Fibroblast of lung (primary cell): ENCODE measurements around the gene RUNX1. TPM values are rescaled to one million over a fixed set of nuclear protein-coding genes. Genes with fewer than 3 reads are reported as not detected.

ENCODE experiments used
- DNase-seq, 2 donors: peaks; one replicate each; pipeline versions ENCODE4 v3.0.0 to v3.0.0-alpha.2; 2010; ENCODE audit warnings: low read depth in 2 of 2
- H2AFZ ChIP-seq: 2 replicates; pipeline ENCODE4 v1.5.1; 2012; ENCODE audit warnings: low read length, control low read depth, inconsistent platforms
- H3K27ac ChIP-seq: 2 replicates; pipeline ENCODE4 v1.5.1; 2011; ENCODE audit warnings: low read length, control low read depth; ENCODE audit not compliant: insufficient read depth
- H3K27me3 ChIP-seq: 2 replicates; pipeline ENCODE4 v1.5.1; 2011; ENCODE audit warnings: mild to moderate bottlenecking, low read length; ENCODE audit not compliant: control insufficient read depth, insufficient read depth
- H3K36me3 ChIP-seq: 2 replicates; pipeline ENCODE4 v1.5.1; 2011; ENCODE audit warnings: low read length; ENCODE audit not compliant: control insufficient read depth, insufficient read depth
- H3K4me1 ChIP-seq: 2 replicates; pipeline ENCODE4 v1.5.1; 2011; ENCODE audit warnings: low read length; ENCODE audit not compliant: control insufficient read depth, insufficient read depth; ENCODE audit errors: extremely low read depth
- H3K4me2 ChIP-seq: 2 replicates; pipeline ENCODE4 v1.5.1; 2011; ENCODE audit warnings: low read length, control low read depth; ENCODE audit not compliant: insufficient read depth; ENCODE audit errors: extremely low read depth
- H3K4me3 ChIP-seq, 4 experiments: fragments of 200-600 bp in 1 of 4; sonication (generic) in 1 of 4; replicated peaks in 1 of 4; 2 replicates each; pipeline ENCODE4 v1.5.1; 2011 to 2016; ENCODE audit warnings: low read length in 4 of 4, low read depth in 3 of 4, mild to moderate bottlenecking in 3 of 4, control low read depth in 2 of 4, inconsistent platforms in 1 of 4, mixed read lengths in 1 of 4; ENCODE audit not compliant: insufficient read depth in 1 of 4; ENCODE audit errors: control extremely low read depth in 1 of 4
- H3K79me2 ChIP-seq: 2 replicates; pipeline ENCODE4 v1.5.1; 2012; ENCODE audit warnings: mild to moderate bottlenecking, low read length, inconsistent platforms; ENCODE audit not compliant: control insufficient read depth, insufficient read depth
- H3K9ac ChIP-seq: 2 replicates; pipeline ENCODE4 v1.5.1; 2011; ENCODE audit warnings: mild to moderate bottlenecking, low read length, control low read depth; ENCODE audit not compliant: insufficient read depth
- H3K9me3 ChIP-seq: 2 replicates; pipeline ENCODE4 v1.5.1; 2012; ENCODE audit warnings: low read depth, low read length; ENCODE audit not compliant: control insufficient read depth, insufficient read depth
- H4K20me1 ChIP-seq: 2 replicates; pipeline ENCODE4 v1.5.1; 2011; ENCODE audit warnings: low read length; ENCODE audit not compliant: control insufficient read depth, insufficient read depth; ENCODE audit errors: extremely low read depth
- EZH2 ChIP-seq: IDR thresholded peaks from 2 replicates; pipeline ENCODE4 v1.5.1; 2012; ENCODE audit warnings: low read length, control low read depth, mild to moderate bottlenecking; ENCODE audit errors: missing control alignments
- polyA plus RNA-seq, 2 donors: library from polyadenylated mRNA; depleted of rRNA in 1 of 2; stranded (reverse) in 1 of 2; unstranded in 1 of 2; fragments of >200 nt; gene quantifications; 2 replicates each; pipeline ENCODE4 v1.2.1, GENCODE V29; 2011 to 2012; ENCODE audit warnings: missing spikeins in 1 of 2
- total RNA-seq: library from RNA; depleted of rRNA; stranded (reverse); fragments of >200 nt; gene quantifications from 2 replicates; pipeline ENCODE4 v1.2.1, GENCODE V29; 2014
- TF ChIP-seq, protein P1 (sequence below), 2 donors: IDR thresholded peaks in 1 of 2; conservative IDR thresholded peaks in 1 of 2; 1 replicate in 1 of 2; 2 replicates in 1 of 2; pipeline ENCODE4 v1.5.1; 2011 to 2012; ENCODE audit warnings: low read length in 2 of 2, control low read depth in 1 of 2, inconsistent platforms in 1 of 2, low read depth in 1 of 2, mild to moderate bottlenecking in 1 of 2

RUNX1 gene
- total and polyA plus RNA-seq, 2 donors (not counting 1 experiment from before 2014, with no cell fraction given) = 23.1 to 41.6 TPM

GRCh38 chr21:34754690-34755647, 294.1 kb downstream of the RUNX1 start:
- H3K27ac ChIP-seq = no peak overlapping the region
- H3K4me1 ChIP-seq = no peaks in the 10 kb centered on the region
- no peaks in the 10 kb centered on the region for H3K36me3 ChIP-seq
- TF ChIP-seq EZH2 = no peak
- TF ChIP-seq, protein P1, sequence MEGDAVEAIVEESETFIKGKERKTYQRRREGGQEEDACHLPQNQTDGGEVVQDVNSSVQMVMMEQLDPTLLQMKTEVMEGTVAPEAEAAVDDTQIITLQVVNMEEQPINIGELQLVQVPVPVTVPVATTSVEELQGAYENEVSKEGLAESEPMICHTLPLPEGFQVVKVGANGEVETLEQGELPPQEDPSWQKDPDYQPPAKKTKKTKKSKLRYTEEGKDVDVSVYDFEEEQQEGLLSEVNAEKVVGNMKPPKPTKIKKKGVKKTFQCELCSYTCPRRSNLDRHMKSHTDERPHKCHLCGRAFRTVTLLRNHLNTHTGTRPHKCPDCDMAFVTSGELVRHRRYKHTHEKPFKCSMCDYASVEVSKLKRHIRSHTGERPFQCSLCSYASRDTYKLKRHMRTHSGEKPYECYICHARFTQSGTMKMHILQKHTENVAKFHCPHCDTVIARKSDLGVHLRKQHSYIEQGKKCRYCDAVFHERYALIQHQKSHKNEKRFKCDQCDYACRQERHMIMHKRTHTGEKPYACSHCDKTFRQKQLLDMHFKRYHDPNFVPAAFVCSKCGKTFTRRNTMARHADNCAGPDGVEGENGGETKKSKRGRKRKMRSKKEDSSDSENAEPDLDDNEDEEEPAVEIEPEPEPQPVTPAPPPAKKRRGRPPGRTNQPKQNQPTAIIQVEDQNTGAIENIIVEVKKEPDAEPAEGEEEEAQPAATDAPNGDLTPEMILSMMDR (conservative IDR thresholded peaks at IDR 0.05 in 1 of 2, IDR thresholded peaks at IDR 0.05 in 1 of 2; ENCODE audit: low read depth in 1 of 2, low read length in 2 of 2) = no peak
- H3K9me3 ChIP-seq = no peaks in the 10 kb centered on the region
- H3K4me2 ChIP-seq = no peak overlapping the region
- DNase-seq = no peak
- H2AFZ ChIP-seq = no peak overlapping the region
- no peaks in the 10 kb centered on the region for H3K79me2 ChIP-seq
- H4K20me1 ChIP-seq = no peaks in the 10 kb centered on the region
- no peaks in the 10 kb centered on the region for H3K27me3 ChIP-seq
- no peak overlapping the region for H3K9ac ChIP-seq
- no peak overlapping the region for H3K4me3 ChIP-seq

DNA sequence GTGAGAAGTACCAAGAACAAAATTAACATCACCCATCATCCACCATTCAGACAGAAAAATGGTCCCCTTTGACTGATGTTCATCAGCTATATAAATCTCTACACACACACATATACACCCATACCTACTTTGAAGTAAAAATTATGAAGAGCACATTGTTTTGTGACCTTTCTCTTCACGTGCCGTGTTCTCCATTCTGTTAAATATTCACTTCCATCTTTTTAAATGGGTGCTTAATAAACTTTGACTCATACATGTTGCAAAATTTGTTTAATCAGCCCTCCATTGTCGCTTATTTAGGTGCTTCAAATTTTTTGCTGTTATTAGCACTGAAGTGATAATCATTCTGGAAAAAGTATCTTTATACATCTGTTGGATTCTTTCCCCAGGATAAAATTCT, 300.2 kb downstream of the RUNX1 start:
- TF ChIP-seq, protein P1 (conservative IDR thresholded peaks at IDR 0.05 in 1 of 2, IDR thresholded peaks at IDR 0.05 in 1 of 2; ENCODE audit: low read depth in 1 of 2, low read length in 2 of 2) = no peak
- no peak for TF ChIP-seq EZH2

GRCh38 chr21:34745557-34746255, 303.4 kb downstream of the RUNX1 start:
- peak overlapping the region in 1 of 4 experiments; percentile 4 for H3K4me3 ChIP-seq

More for the DNA sequence above, 300.2 kb downstream of the RUNX1 start:
- H3K4me3 ChIP-seq = no peak overlapping the region
- DNase-seq = no peak
- H3K79me2 ChIP-seq = no peaks in the 10 kb centered on the region
- H3K9ac ChIP-seq = no peak overlapping the region
- H3K4me2 ChIP-seq = no peak overlapping the region
- no peaks in the 10 kb centered on the region for H4K20me1 ChIP-seq
- H2AFZ ChIP-seq = no peak overlapping the region
- H3K9me3 ChIP-seq = no peaks in the 10 kb centered on the region
- H3K36me3 ChIP-seq = no peaks in the 10 kb centered on the region
- no peak overlapping the region for H3K27ac ChIP-seq
- peaks cover 3% of the 10 kb centered on the region for H3K4me1 ChIP-seq
- H3K27me3 ChIP-seq = no peaks in the 10 kb centered on the region

More at GRCh38 chr21:34745557-34746255, 303.4 kb downstream of the RUNX1 start:
- H3K4me2 ChIP-seq = no peak overlapping the region
- H3K27me3 ChIP-seq = no peaks in the 10 kb centered on the region
- H2AFZ ChIP-seq = peak overlapping the region; percentile 1
- H3K4me1 ChIP-seq = peaks cover 3% of the 10 kb centered on the region
- DNase-seq = peak; percentile 72 to 90
- H3K9me3 ChIP-seq = no peaks in the 10 kb centered on the region
- H3K9ac ChIP-seq = no peak overlapping the region
- no peaks in the 10 kb centered on the region for H4K20me1 ChIP-seq
- TF ChIP-seq, protein P1 (conservative IDR thresholded peaks at IDR 0.05 in 1 of 2, IDR thresholded peaks at IDR 0.05 in 1 of 2; ENCODE audit: low read depth in 1 of 2, low read length in 2 of 2) = peak; percentile 87 to 92
- TF ChIP-seq EZH2 = no peak
- H3K27ac ChIP-seq = no peak overlapping the region
- H3K79me2 ChIP-seq = no peaks in the 10 kb centered on the region
- no peaks in the 10 kb centered on the region for H3K36me3 ChIP-seq
